ENCODE measurements around the gene EPHB3. TPM values are rescaled to one million over a fixed set of nuclear protein-coding genes. Genes with fewer than 3 reads are reported as not detected.

Gene EPHB3
- total RNA-seq, 1 donor from 2014 or later: 0.92 TPM

DNA sequence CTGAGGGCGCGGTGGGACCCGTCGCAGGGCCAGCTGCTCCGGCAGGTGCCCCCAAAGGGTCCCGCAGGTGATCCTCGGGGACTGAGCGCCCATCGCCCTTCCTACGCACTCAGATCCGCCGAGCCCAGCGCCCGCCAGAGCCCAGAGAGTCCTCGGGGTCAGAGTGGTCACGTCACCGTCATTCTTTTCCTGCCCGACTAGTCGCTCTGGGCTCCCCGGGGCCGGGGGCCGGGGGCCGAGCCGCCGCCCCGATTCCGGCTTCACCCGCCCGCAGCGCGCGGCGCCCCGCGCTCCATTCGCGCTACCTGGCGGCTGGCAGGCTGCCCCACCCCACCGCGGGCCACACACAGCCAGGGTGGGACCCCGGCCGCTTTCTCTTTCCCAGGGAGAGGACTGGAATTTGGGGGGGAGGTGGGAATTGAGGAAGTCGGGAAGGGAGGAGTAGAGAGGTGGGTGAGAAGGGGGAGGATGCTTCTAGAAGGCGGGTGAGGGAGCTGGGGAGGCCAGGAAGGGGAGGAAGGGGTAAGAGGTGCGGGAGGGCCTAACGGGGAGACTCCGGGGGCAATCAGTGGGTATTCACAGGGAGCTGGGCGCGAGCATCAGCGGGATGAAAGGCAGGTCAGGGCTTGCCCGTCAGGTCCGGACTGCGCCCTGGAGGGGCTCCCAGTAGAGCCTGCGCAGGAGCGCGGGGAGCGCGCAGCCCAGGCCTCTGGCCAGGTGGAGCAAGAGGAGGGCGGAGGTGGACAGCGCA is 36.1 kb upstream of the EPHB3 start:
- TF ChIP-seq, protein P1, sequence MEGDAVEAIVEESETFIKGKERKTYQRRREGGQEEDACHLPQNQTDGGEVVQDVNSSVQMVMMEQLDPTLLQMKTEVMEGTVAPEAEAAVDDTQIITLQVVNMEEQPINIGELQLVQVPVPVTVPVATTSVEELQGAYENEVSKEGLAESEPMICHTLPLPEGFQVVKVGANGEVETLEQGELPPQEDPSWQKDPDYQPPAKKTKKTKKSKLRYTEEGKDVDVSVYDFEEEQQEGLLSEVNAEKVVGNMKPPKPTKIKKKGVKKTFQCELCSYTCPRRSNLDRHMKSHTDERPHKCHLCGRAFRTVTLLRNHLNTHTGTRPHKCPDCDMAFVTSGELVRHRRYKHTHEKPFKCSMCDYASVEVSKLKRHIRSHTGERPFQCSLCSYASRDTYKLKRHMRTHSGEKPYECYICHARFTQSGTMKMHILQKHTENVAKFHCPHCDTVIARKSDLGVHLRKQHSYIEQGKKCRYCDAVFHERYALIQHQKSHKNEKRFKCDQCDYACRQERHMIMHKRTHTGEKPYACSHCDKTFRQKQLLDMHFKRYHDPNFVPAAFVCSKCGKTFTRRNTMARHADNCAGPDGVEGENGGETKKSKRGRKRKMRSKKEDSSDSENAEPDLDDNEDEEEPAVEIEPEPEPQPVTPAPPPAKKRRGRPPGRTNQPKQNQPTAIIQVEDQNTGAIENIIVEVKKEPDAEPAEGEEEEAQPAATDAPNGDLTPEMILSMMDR (conservative IDR thresholded peaks at IDR 0.05; ENCODE audit: low read depth, low read length): no peak
- DNase-seq (ENCODE audit: low read depth): no peak
- H3K4me3 ChIP-seq (ENCODE audit: low read depth, low read length): peak overlapping the region; percentile 51

- DNase-seq (ENCODE audit: low read depth): no peak
- TF ChIP-seq, protein P1 (conservative IDR thresholded peaks at IDR 0.05; ENCODE audit: low read depth, low read length): no peak
- no peak overlapping the region for H3K4me3 ChIP-seq (ENCODE audit: low read depth, low read length)
These were observed 35.5 kb upstream of the EPHB3 start for GRCh38 chr3:184526088-184526433.

- no peak for DNase-seq (ENCODE audit: low read depth)
- no peak overlapping the region for H3K4me3 ChIP-seq (ENCODE audit: low read depth, low read length)
- TF ChIP-seq, protein P1 (conservative IDR thresholded peaks at IDR 0.05; ENCODE audit: low read depth, low read length): no peak
These were observed 29.8 kb upstream of the EPHB3 start for GRCh38 chr3:184531626-184532280.

GRCh38 chr3:184532940-184533732 is 28.4 kb upstream of the EPHB3 start:
- DNase-seq (ENCODE audit: low read depth): no peak
- TF ChIP-seq, protein P1 (conservative IDR thresholded peaks at IDR 0.05; ENCODE audit: low read depth, low read length): no peak
- H3K4me3 ChIP-seq (ENCODE audit: low read depth, low read length): no peak overlapping the region

- no peak for DNase-seq (ENCODE audit: low read depth)
- H3K4me3 ChIP-seq (ENCODE audit: low read depth, low read length): no peak overlapping the region
- TF ChIP-seq, protein P1 (conservative IDR thresholded peaks at IDR 0.05; ENCODE audit: low read depth, low read length): no peak
These were observed 23.5 kb upstream of the EPHB3 start for GRCh38 chr3:184537885-184538665.

- TF ChIP-seq, protein P1 (conservative IDR thresholded peaks at IDR 0.05; ENCODE audit: low read depth, low read length): no peak
- H3K4me3 ChIP-seq (ENCODE audit: low read depth, low read length): no peak overlapping the region
- DNase-seq (ENCODE audit: low read depth): no peak
These were observed 22.7 kb upstream of the EPHB3 start for GRCh38 chr3:184538666-184539431.
